A549 (cell line): Measurements from ENCODE around the gene UFSP2.

Source experiments
- ATOH8 ChIP-seq: fragments of 250-450 bp; sonication (Bioruptor Pico); IDR thresholded peaks from 2 replicates; pipeline ENCODE4 v1.5.0; 2020; ENCODE audit warnings: low read depth, mild to moderate bottlenecking, moderate library complexity
- BHLHE40 ChIP-seq: IDR thresholded peaks from 2 replicates; pipeline ENCODE4 v1.6.1; 2012; ENCODE audit warnings: low read depth, low read length, inconsistent platforms
- CHD2 ChIP-seq: fragments of 150-350 bp; IDR thresholded peaks from 2 replicates; pipeline ENCODE4 v1.6.1; 2014; ENCODE audit warnings: low read length; ENCODE audit not compliant: partially characterized antibody
- EP300 ChIP-seq, 2 experiments: fragments of >200 bp; sonication (Bioruptor Twin); formaldehyde crosslinking; IDR thresholded peaks; 2 replicates in 1 of 2; 3 replicates in 1 of 2; pipeline ENCODE4 v1.6.1; 2016 to 2017
- ESRRA ChIP-seq: fragments of 150-350 bp; IDR thresholded peaks from 2 replicates; pipeline ENCODE4 v1.6.1; 2014; ENCODE audit warnings: mild to moderate bottlenecking, low read length, borderline replicate concordance
- JUNB ChIP-seq: fragments of >200 bp; sonication (Bioruptor Twin); formaldehyde crosslinking; IDR thresholded peaks from 2 replicates; pipeline ENCODE4 v1.6.1; 2016
- RFX5 ChIP-seq: fragments of 450-650 bp; IDR thresholded peaks from 2 replicates; pipeline ENCODE4 v1.7.1; 2014; ENCODE audit warnings: antibody characterized with exemption, mild to moderate bottlenecking, moderate library complexity
- SMC3 ChIP-seq: fragments of >200 bp; sonication (Bioruptor Twin); formaldehyde crosslinking; IDR thresholded peaks from 3 replicates; pipeline ENCODE4 v1.6.1; 2018; ENCODE audit warnings: inconsistent platforms
- SREBF2 ChIP-seq: fragments of 450-650 bp; IDR thresholded peaks from 2 replicates; pipeline ENCODE4 v1.6.1; 2014; ENCODE audit warnings: mild to moderate bottlenecking, moderate library complexity
- TF ChIP-seq, protein P1 (sequence below): fragments of >200 bp; sonication (Bioruptor Twin); formaldehyde crosslinking; IDR thresholded peaks from 3 replicates; pipeline ENCODE4 v1.5.1; 2016

GRCh38 chr4:185411849-185412248 is 13.9 kb downstream of the UFSP2 start:
- TF ChIP-seq, protein P1, sequence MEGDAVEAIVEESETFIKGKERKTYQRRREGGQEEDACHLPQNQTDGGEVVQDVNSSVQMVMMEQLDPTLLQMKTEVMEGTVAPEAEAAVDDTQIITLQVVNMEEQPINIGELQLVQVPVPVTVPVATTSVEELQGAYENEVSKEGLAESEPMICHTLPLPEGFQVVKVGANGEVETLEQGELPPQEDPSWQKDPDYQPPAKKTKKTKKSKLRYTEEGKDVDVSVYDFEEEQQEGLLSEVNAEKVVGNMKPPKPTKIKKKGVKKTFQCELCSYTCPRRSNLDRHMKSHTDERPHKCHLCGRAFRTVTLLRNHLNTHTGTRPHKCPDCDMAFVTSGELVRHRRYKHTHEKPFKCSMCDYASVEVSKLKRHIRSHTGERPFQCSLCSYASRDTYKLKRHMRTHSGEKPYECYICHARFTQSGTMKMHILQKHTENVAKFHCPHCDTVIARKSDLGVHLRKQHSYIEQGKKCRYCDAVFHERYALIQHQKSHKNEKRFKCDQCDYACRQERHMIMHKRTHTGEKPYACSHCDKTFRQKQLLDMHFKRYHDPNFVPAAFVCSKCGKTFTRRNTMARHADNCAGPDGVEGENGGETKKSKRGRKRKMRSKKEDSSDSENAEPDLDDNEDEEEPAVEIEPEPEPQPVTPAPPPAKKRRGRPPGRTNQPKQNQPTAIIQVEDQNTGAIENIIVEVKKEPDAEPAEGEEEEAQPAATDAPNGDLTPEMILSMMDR, result no peak
- TF ChIP-seq SMC3 (no peak), EP300 (IDR thresholded peaks at IDR 0.05) (no peak), ESRRA (no peak), BHLHE40 (no peak), ATOH8 (no peak), JUNB (no peak), CHD2 (no peak), RFX5 (no peak), SREBF2 (no peak)
